ENCODE data around the gene PGM2L1.

PGM2L1 gene

DNA sequence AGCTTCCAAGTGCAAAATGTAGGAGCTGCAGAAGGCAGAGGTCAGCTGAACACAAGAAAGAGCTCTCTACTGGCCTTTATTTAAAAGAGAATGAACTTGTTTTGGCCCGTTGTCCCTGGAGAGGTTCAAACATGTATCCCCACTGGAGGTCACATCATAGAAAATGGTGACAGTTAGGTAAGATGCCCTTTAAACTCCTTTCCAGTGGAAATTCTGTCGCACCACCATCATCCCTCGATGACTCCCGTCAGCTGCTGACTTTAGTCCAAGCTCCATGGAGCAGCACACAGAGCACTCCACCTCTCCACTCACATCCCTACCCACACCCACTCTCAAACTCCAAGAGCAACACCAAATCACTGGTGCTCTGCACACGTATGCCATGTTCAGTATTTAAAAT, 71.6 kb downstream of the PGM2L1 start:
- Histone ChIP-seq H2BK12ac (ENCODE audit: low read length in 2 of 2) (no peak overlapping the region), H3K4ac (ENCODE audit: low read depth in 1 of 2, low read length in 2 of 2) (no peak overlapping the region), H3K9ac (ENCODE audit: low read length) (peak overlapping the region; percentile 32), H2BK120ac (ENCODE audit: low read depth, low read length) (no peak overlapping the region), H3K36me3 (ENCODE audit: control insufficient read depth in 1 of 2, insufficient read depth in 2 of 2, low read depth in 1 of 2, low read length in 2 of 2) (peaks cover 0 to 5% of the 10 kb centered on the region in 2 experiments), H3K4me1 (ENCODE audit: control insufficient read depth, insufficient read depth, low read depth, low read length) (no peaks in the 10 kb centered on the region), H3K27ac (ENCODE audit: low read length, poor library complexity, severe bottlenecking) (no peak overlapping the region), H3K23ac (ENCODE audit: low read length in 2 of 2) (no peak overlapping the region), H3K14ac (ENCODE audit: low read length in 2 of 2) (no peak overlapping the region), H4K91ac (ENCODE audit: low read length) (no peak overlapping the region), H3K27me3 (ENCODE audit: control insufficient read depth in 1 of 2, insufficient read depth in 1 of 2, low read length in 2 of 2) (no peaks in the 10 kb centered on the region), H3K4me2 (ENCODE audit: low read length, poor library complexity, severe bottlenecking) (no peak overlapping the region), H2AK5ac (ENCODE audit: low read length, severe bottlenecking) (no peak overlapping the region), H3K9me3 (ENCODE audit: control insufficient read depth, low read length) (no peaks in the 10 kb centered on the region), H3K18ac (ENCODE audit: low read depth in 1 of 2, low read length in 2 of 2) (no peak overlapping the region), H2BK15ac (ENCODE audit: low read depth, poor library complexity, severe bottlenecking) (no peak overlapping the region), H2AFZ (ENCODE audit: low read depth, low read length) (no peak overlapping the region), H3K4me3 (ENCODE audit: insufficient read depth in 1 of 2, low read depth in 1 of 2, low read length in 2 of 2) (no peak overlapping the region), H3K79me1 (replicated peaks; ENCODE audit: low read length, poor library complexity, severe bottlenecking) (no peaks in the 10 kb centered on the region), H2BK5ac (ENCODE audit: low read depth, low read length, poor library complexity, severe bottlenecking) (no peak overlapping the region), H4K8ac (ENCODE audit: low read length) (no peak overlapping the region)
- WGBS, result 97% methylated on average over 5 of the region's 5 CpGs
- DNase-seq, result no peak

GRCh38 chr11:74325649-74326645, 72.3 kb downstream of the PGM2L1 start:
- Histone ChIP-seq H3K27ac (ENCODE audit: low read length, poor library complexity, severe bottlenecking) (no peak overlapping the region), H2BK12ac (ENCODE audit: low read length in 2 of 2) (peak overlapping the region; percentile 59 to 67), H3K4me3 (ENCODE audit: insufficient read depth in 1 of 2, low read depth in 1 of 2, low read length in 2 of 2) (peak overlapping the region in 1 of 2 experiments; percentile 40), H2BK5ac (ENCODE audit: low read depth, low read length, poor library complexity, severe bottlenecking) (no peak overlapping the region), H2AK5ac (ENCODE audit: low read length, severe bottlenecking) (no peak overlapping the region), H3K9me3 (ENCODE audit: control insufficient read depth, low read length) (no peaks in the 10 kb centered on the region), H3K14ac (ENCODE audit: low read length in 2 of 2) (no peak overlapping the region), H3K4ac (ENCODE audit: low read depth in 1 of 2, low read length in 2 of 2) (peak overlapping the region in 1 of 2 experiments; percentile 24), H2AFZ (ENCODE audit: low read depth, low read length) (no peak overlapping the region), H4K91ac (ENCODE audit: low read length) (peak overlapping the region; percentile 45), H3K79me1 (replicated peaks; ENCODE audit: low read length, poor library complexity, severe bottlenecking) (no peaks in the 10 kb centered on the region), H3K4me1 (ENCODE audit: control insufficient read depth, insufficient read depth, low read depth, low read length) (no peaks in the 10 kb centered on the region), H3K9ac (ENCODE audit: low read length) (peak overlapping the region; percentile 32), H2BK120ac (ENCODE audit: low read depth, low read length) (no peak overlapping the region), H3K27me3 (ENCODE audit: control insufficient read depth in 1 of 2, insufficient read depth in 1 of 2, low read length in 2 of 2) (no peaks in the 10 kb centered on the region), H4K8ac (ENCODE audit: low read length) (no peak overlapping the region), H3K4me2 (ENCODE audit: low read length, poor library complexity, severe bottlenecking) (no peak overlapping the region), H2BK15ac (ENCODE audit: low read depth, poor library complexity, severe bottlenecking) (no peak overlapping the region), H3K36me3 (ENCODE audit: control insufficient read depth in 1 of 2, insufficient read depth in 2 of 2, low read depth in 1 of 2, low read length in 2 of 2) (peaks cover 0 to 5% of the 10 kb centered on the region in 2 experiments), H3K23ac (ENCODE audit: low read length in 2 of 2) (no peak overlapping the region), H3K18ac (ENCODE audit: low read depth in 1 of 2, low read length in 2 of 2) (peak overlapping the region; percentile 30 to 52)
- DNase-seq, result peak; percentile 35
- 89% methylated on average over 5 of the region's 7 CpGs for WGBS

GRCh38 chr11:74322667-74323066, 75.6 kb downstream of the PGM2L1 start:
- Histone ChIP-seq H3K4me3 (ENCODE audit: insufficient read depth in 1 of 2, low read depth in 1 of 2, low read length in 2 of 2) (no peak overlapping the region), H3K4ac (ENCODE audit: low read depth in 1 of 2, low read length in 2 of 2) (no peak overlapping the region), H3K36me3 (ENCODE audit: control insufficient read depth in 1 of 2, insufficient read depth in 2 of 2, low read depth in 1 of 2, low read length in 2 of 2) (no peaks in the 10 kb centered on the region), H3K18ac (ENCODE audit: low read depth in 1 of 2, low read length in 2 of 2) (no peak overlapping the region), H3K27ac (ENCODE audit: low read length, poor library complexity, severe bottlenecking) (no peak overlapping the region), H3K4me2 (ENCODE audit: low read length, poor library complexity, severe bottlenecking) (no peak overlapping the region), H3K27me3 (ENCODE audit: control insufficient read depth in 1 of 2, insufficient read depth in 1 of 2, low read length in 2 of 2) (no peaks in the 10 kb centered on the region), H4K91ac (ENCODE audit: low read length) (no peak overlapping the region), H2BK12ac (ENCODE audit: low read length in 2 of 2) (no peak overlapping the region), H2AK5ac (ENCODE audit: low read length, severe bottlenecking) (no peak overlapping the region), H2BK5ac (ENCODE audit: low read depth, low read length, poor library complexity, severe bottlenecking) (no peak overlapping the region), H4K8ac (ENCODE audit: low read length) (no peak overlapping the region), H3K14ac (ENCODE audit: low read length in 2 of 2) (no peak overlapping the region), H3K9ac (ENCODE audit: low read length) (peak overlapping the region; percentile 39), H2BK120ac (ENCODE audit: low read depth, low read length) (no peak overlapping the region), H2AFZ (ENCODE audit: low read depth, low read length) (no peak overlapping the region), H3K9me3 (ENCODE audit: control insufficient read depth, low read length) (no peaks in the 10 kb centered on the region), H2BK15ac (ENCODE audit: low read depth, poor library complexity, severe bottlenecking) (no peak overlapping the region), H3K79me1 (replicated peaks; ENCODE audit: low read length, poor library complexity, severe bottlenecking) (no peaks in the 10 kb centered on the region), H3K23ac (ENCODE audit: low read length in 2 of 2) (no peak overlapping the region), H3K4me1 (ENCODE audit: control insufficient read depth, insufficient read depth, low read depth, low read length) (peaks cover 2% of the 10 kb centered on the region)
- WGBS, result 95% methylated on average over 2 of the region's 2 CpGs
- DNase-seq, result no peak

DNA sequence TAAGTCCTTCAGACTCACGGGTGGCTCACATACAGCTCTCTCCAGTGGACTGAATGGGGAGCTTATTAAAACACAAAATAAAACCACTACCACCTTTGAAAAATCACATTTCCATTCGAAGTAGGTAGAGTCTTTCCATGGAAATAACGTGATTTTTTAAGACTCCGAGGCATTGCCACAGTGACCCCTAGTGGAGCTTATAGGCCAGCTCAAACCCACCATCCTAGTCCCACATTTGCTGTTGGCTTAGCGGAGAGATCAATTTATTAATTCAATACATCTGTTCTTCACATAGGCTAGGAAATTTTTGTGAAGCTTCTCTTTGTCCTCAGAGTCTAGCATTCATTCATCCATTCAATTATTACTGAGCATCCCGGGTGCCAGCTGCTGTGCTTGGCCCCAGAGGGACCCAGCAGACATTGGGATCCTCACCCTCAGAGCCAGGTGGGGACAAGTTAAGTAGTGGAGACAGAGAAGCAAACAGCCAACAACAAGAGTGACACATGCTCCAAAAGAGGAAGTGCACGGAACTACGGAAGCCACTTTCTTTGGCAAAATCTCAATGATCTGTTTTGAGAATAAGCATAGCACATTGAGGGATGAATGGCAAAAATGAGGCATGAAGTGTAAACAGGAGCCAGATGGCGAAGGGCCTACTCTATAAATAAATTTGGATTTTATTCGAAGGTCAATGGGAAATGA, 76.6 kb downstream of the PGM2L1 start:
- DNase-seq, result no peak
- H3K23ac ChIP-seq (ENCODE audit: low read length in 2 of 2), result no peak overlapping the region
- H3K14ac ChIP-seq (ENCODE audit: low read length in 2 of 2), result no peak overlapping the region
- H4K8ac ChIP-seq (ENCODE audit: low read length), result no peak overlapping the region
- H3K9ac ChIP-seq (ENCODE audit: low read length), result peak overlapping the region; percentile 39
- no peaks in the 10 kb centered on the region for H3K36me3 ChIP-seq (ENCODE audit: control insufficient read depth in 1 of 2, insufficient read depth in 2 of 2, low read depth in 1 of 2, low read length in 2 of 2)
- H3K4me1 ChIP-seq (ENCODE audit: control insufficient read depth, insufficient read depth, low read depth, low read length), result peaks cover 2% of the 10 kb centered on the region
- H2BK120ac ChIP-seq (ENCODE audit: low read depth, low read length), result no peak overlapping the region
- H3K79me1 ChIP-seq (replicated peaks; ENCODE audit: low read length, poor library complexity, severe bottlenecking), result no peaks in the 10 kb centered on the region
- peaks cover 1% of the 10 kb centered on the region for H3K9me3 ChIP-seq (ENCODE audit: control insufficient read depth, low read length)
- H3K4me3 ChIP-seq (ENCODE audit: insufficient read depth in 1 of 2, low read depth in 1 of 2, low read length in 2 of 2), result no peak overlapping the region
- no peak overlapping the region for H2BK15ac ChIP-seq (ENCODE audit: low read depth, poor library complexity, severe bottlenecking)
- H3K4me2 ChIP-seq (ENCODE audit: low read length, poor library complexity, severe bottlenecking), result no peak overlapping the region
- no peak overlapping the region for H2BK5ac ChIP-seq (ENCODE audit: low read depth, low read length, poor library complexity, severe bottlenecking)
- H4K91ac ChIP-seq (ENCODE audit: low read length), result no peak overlapping the region
- no peaks in the 10 kb centered on the region for H3K27me3 ChIP-seq (ENCODE audit: control insufficient read depth in 1 of 2, insufficient read depth in 1 of 2, low read length in 2 of 2)
- H2AK5ac ChIP-seq (ENCODE audit: low read length, severe bottlenecking), result no peak overlapping the region
- H3K27ac ChIP-seq (ENCODE audit: low read length, poor library complexity, severe bottlenecking), result no peak overlapping the region
- WGBS, result 66% methylated on average over 10 of the region's 10 CpGs
- no peak overlapping the region for H3K4ac ChIP-seq (ENCODE audit: low read depth in 1 of 2, low read length in 2 of 2)
- no peak overlapping the region for H2BK12ac ChIP-seq (ENCODE audit: low read length in 2 of 2)
- no peak overlapping the region for H3K18ac ChIP-seq (ENCODE audit: low read depth in 1 of 2, low read length in 2 of 2)
- H2AFZ ChIP-seq (ENCODE audit: low read depth, low read length), result no peak overlapping the region

All from mesenchymal stem cell (in vitro differentiated cells and primary cell).